Endothelial cell of umbilical vein (primary cell): ENCODE measurements around the gene EHMT1.

ENCODE experiments used
- MAX ChIP-seq: IDR thresholded peaks from 2 replicates; pipeline ENCODE4 v1.6.1; 2011; ENCODE audit not compliant: insufficient read depth, insufficient read length
- MYC ChIP-seq: IDR thresholded peaks from one replicate; pipeline ENCODE4 v1.6.1; 2011; ENCODE audit warnings: mild to moderate bottlenecking, low read depth, low read length
- POLR2AphosphoS5 ChIP-seq: IDR thresholded peaks from 2 replicates; pipeline ENCODE4 v1.6.1; 2012; ENCODE audit warnings: low read depth, mild to moderate bottlenecking, control low read depth, low read length, moderate library complexity; ENCODE audit not compliant: insufficient read depth
- TF ChIP-seq, protein P1 (sequence below), 2 donors: IDR thresholded peaks; 1 replicate in 1 of 2; 2 replicates in 1 of 2; pipeline ENCODE4 v1.5.1; 2011; ENCODE audit warnings: low read length in 2 of 2, mild to moderate bottlenecking in 2 of 2, moderate library complexity in 2 of 2, control low read depth in 1 of 2, inconsistent platforms in 1 of 2, low read depth in 1 of 2; ENCODE audit not compliant: insufficient read depth in 1 of 2; ENCODE audit errors: extremely low read depth in 1 of 2

DNA sequence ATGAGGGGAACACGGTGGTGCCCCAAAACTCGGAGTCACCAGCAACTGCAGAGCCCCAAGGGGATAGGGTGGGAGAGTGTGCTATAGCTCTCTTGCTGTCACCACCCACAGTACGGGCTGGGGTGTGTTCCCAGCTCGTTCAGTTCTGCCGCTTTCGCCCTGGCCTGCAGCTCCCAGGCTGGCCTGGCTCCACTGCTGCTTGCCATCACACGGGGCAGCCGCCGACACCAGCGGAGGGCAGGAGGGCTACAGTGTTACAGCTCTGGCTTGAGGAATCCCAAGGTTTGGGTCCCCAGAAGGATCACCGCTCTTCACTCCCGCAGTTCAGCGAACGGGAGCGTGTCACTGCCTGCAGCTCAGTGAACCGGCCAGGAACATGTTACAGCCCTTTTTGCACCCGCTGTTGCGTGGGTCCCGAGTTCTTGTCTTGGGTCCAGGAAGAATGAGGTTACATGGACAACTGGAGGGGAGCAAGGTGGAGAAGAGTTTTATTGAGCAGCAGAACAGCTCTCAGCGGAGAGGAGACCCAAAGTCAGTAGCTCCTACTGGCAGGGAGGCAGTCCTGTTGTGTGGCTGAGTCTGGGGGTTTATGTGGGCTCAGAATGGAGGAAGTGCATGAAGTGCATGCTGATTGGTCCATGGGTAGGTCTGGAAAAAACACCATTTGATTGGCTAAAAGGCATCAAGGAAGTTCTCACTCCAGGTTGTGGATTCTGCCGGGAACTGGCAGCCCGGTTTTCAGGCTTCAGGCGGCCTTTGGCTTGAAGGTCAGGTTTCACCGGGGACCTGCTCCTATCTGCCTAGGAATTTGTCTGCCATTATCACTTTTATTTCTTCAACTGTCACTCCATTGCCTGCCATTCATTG is 113.4 kb downstream of the EHMT1 start:
- TF ChIP-seq POLR2AphosphoS5: no peak
- TF ChIP-seq, protein P1, sequence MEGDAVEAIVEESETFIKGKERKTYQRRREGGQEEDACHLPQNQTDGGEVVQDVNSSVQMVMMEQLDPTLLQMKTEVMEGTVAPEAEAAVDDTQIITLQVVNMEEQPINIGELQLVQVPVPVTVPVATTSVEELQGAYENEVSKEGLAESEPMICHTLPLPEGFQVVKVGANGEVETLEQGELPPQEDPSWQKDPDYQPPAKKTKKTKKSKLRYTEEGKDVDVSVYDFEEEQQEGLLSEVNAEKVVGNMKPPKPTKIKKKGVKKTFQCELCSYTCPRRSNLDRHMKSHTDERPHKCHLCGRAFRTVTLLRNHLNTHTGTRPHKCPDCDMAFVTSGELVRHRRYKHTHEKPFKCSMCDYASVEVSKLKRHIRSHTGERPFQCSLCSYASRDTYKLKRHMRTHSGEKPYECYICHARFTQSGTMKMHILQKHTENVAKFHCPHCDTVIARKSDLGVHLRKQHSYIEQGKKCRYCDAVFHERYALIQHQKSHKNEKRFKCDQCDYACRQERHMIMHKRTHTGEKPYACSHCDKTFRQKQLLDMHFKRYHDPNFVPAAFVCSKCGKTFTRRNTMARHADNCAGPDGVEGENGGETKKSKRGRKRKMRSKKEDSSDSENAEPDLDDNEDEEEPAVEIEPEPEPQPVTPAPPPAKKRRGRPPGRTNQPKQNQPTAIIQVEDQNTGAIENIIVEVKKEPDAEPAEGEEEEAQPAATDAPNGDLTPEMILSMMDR (IDR thresholded peaks at IDR 0.05; ENCODE audit: extremely low read depth in 1 of 2, insufficient read depth in 1 of 2, low read depth in 1 of 2, low read length in 2 of 2): no peak
- no peak for TF ChIP-seq MYC
- no peak for TF ChIP-seq MAX
